GM23248 (cell line): ENCODE results near the gene TARBP2.

Experiments used
- EZH2 ChIP-seq: fragments of 200-600 bp; sonication (generic); IDR thresholded peaks from 2 replicates; pipeline ENCODE4 v1.6.1; 2018; ENCODE audit warnings: antibody characterized with exemption, mild to moderate bottlenecking; ENCODE audit not compliant: insufficient read depth, poor library complexity, severe bottlenecking
- EZH2phosphoT487 ChIP-seq: fragments of 200-600 bp; sonication (generic); IDR thresholded peaks from 2 replicates; pipeline ENCODE4 v1.6.1; 2018; ENCODE audit warnings: antibody characterized with exemption, moderate library complexity, mild to moderate bottlenecking, low read depth; ENCODE audit not compliant: insufficient read depth

GRCh38 chr12:53480491-53481442 is 20.3 kb upstream of the TARBP2 start:
- TF ChIP-seq EZH2 = no peak
- TF ChIP-seq EZH2phosphoT487 = no peak
